ENCODE measurements around the gene CHKA. TPM values are rescaled to one million over a fixed set of nuclear protein-coding genes. Genes with fewer than 3 reads are reported as not detected.

The CHKA gene
- total and polyA plus RNA-seq, 2 donors from 2014 or later = 23.2 to 26.3 TPM

GRCh38 chr11:68053117-68053516, 68.1 kb downstream of the CHKA start:
- FAIRE-seq = no peak
- H3K9me3 ChIP-seq (ENCODE audit: control insufficient read depth in 2 of 3, insufficient read depth in 1 of 3, low read length in 3 of 3) = no peaks in the 10 kb centered on the region
- H3K9ac ChIP-seq (ENCODE audit: low read length in 3 of 3) = no peak overlapping the region
- intact Hi-C loops (cut with DNase I) = no loop called here
- no peak for TF ChIP-seq CTCF (IDR thresholded peaks at IDR 0.05; ENCODE audit: borderline replicate concordance, extremely low read depth, insufficient read depth)
- no peak overlapping the region for H3K4me3 ChIP-seq (ENCODE audit: low read length in 3 of 3)
- no peaks in the 10 kb centered on the region for H3K4me1 ChIP-seq (ENCODE audit: control insufficient read depth in 2 of 3, insufficient read depth in 2 of 3, low read depth in 1 of 3, low read length in 3 of 3)
- peaks cover 0 to 8% (median 3%) of the 10 kb centered on the region in 3 donors for H3K36me3 ChIP-seq (ENCODE audit: control insufficient read depth in 2 of 3, insufficient read depth in 3 of 3, low read length in 3 of 3)
- H3K27me3 ChIP-seq (ENCODE audit: control insufficient read depth, insufficient read depth, low read length) = no peaks in the 10 kb centered on the region
- DNase-seq = peak in 4 of 5 donors; percentile 50 to 65 (median 55)
- H3K27ac ChIP-seq (ENCODE audit: low read depth in 2 of 2, low read length in 2 of 2) = no peak overlapping the region

GRCh38 chr11:68052137-68052873, 68.9 kb downstream of the CHKA start:
- peaks cover 0 to 8% (median 0%) of the 10 kb centered on the region in 3 donors for H3K36me3 ChIP-seq (ENCODE audit: control insufficient read depth in 2 of 3, insufficient read depth in 3 of 3, low read length in 3 of 3)
- no peak overlapping the region for H3K27ac ChIP-seq (ENCODE audit: low read depth in 2 of 2, low read length in 2 of 2)
- H3K4me3 ChIP-seq (ENCODE audit: low read length in 3 of 3) = no peak overlapping the region
- H3K4me1 ChIP-seq (ENCODE audit: control insufficient read depth in 2 of 3, insufficient read depth in 2 of 3, low read depth in 1 of 3, low read length in 3 of 3) = no peaks in the 10 kb centered on the region
- no peak for DNase-seq
- no peak overlapping the region for H3K9ac ChIP-seq (ENCODE audit: low read length in 3 of 3)
- no peak for TF ChIP-seq CTCF (IDR thresholded peaks at IDR 0.05; ENCODE audit: borderline replicate concordance, extremely low read depth, insufficient read depth)
- FAIRE-seq = no peak
- H3K9me3 ChIP-seq (ENCODE audit: control insufficient read depth in 2 of 3, insufficient read depth in 1 of 3, low read length in 3 of 3) = no peaks in the 10 kb centered on the region
- no peaks in the 10 kb centered on the region for H3K27me3 ChIP-seq (ENCODE audit: control insufficient read depth, insufficient read depth, low read length)
- intact Hi-C loops (cut with DNase I) = no loop called here

DNA sequence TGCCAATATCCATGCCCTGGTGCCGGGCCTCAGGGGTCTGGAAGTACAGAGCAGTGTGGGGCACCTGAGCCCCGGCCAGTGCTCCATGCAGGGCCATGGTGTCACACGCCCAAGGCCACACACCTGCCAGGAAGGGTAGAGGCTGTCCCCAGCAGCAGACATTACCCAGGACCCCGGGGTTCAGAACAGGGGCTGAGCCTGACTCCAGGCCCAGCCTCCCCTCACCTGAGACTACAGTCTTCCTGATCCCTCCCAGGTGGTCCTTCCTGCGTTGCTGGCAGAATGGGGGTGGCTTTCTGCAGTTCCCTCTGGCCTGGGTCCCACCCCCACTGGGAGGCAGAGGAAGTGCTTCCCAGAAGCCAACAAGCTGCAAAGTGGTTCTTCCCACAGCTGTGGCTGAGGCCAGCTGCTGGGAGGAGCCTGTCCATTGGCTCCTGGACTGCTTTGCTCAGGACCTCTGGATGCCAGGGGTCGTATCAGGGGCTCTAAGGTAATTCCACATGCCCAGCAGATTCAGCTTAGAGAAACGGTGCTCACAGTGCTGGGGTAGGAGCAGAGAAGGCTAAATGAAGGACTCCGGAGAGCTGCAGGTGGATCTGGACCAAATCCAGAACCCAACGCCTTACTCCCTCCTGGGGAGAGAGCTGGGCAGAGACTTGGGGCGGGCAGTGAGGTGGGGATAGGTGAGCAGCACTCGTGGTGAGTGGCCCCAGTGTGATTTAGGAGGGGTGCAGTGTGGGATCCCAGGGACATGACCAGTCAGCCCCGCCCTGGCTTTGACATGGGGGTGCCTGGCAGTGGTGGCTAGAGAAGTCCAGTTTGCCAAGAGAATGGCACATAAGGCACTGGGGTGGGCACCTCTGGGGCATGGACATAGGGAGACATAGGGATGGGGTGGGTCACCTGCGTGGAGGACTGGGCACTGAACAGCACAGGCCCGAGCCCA, 69.7 kb downstream of the CHKA start:
- no peak overlapping the region for H3K4me3 ChIP-seq (ENCODE audit: low read length in 3 of 3)
- intact Hi-C loops (cut with DNase I) = no loop called here
- no peaks in the 10 kb centered on the region for H3K9me3 ChIP-seq (ENCODE audit: control insufficient read depth in 2 of 3, insufficient read depth in 1 of 3, low read length in 3 of 3)
- FAIRE-seq (no peak), DNase-seq (peak in 1 of 5 donors; percentile 9)
- TF ChIP-seq CTCF (IDR thresholded peaks at IDR 0.05; ENCODE audit: borderline replicate concordance, extremely low read depth, insufficient read depth) = no peak
- H3K36me3 ChIP-seq (ENCODE audit: control insufficient read depth in 2 of 3, insufficient read depth in 3 of 3, low read length in 3 of 3) = peaks cover 0 to 8% (median 0%) of the 10 kb centered on the region in 3 donors
- no peak overlapping the region for H3K27ac ChIP-seq (ENCODE audit: low read depth in 2 of 2, low read length in 2 of 2)
- H3K27me3 ChIP-seq (ENCODE audit: control insufficient read depth, insufficient read depth, low read length) = no peaks in the 10 kb centered on the region
- no peaks in the 10 kb centered on the region for H3K4me1 ChIP-seq (ENCODE audit: control insufficient read depth in 2 of 3, insufficient read depth in 2 of 3, low read depth in 1 of 3, low read length in 3 of 3)
- H3K9ac ChIP-seq (ENCODE audit: low read length in 3 of 3) = no peak overlapping the region
